GM21526 (cell line): ENCODE results near the gene TYRO3.

Experiments used
- ATAC-seq: cut with Tn5 transposase; IDR thresholded peaks from one replicate; pipeline ENCODE4 v1.9.1; 2021; ENCODE audit warnings: moderate library complexity; ENCODE audit not compliant: unreplicated experiment, low FRiP score

The TYRO3 gene

DNA sequence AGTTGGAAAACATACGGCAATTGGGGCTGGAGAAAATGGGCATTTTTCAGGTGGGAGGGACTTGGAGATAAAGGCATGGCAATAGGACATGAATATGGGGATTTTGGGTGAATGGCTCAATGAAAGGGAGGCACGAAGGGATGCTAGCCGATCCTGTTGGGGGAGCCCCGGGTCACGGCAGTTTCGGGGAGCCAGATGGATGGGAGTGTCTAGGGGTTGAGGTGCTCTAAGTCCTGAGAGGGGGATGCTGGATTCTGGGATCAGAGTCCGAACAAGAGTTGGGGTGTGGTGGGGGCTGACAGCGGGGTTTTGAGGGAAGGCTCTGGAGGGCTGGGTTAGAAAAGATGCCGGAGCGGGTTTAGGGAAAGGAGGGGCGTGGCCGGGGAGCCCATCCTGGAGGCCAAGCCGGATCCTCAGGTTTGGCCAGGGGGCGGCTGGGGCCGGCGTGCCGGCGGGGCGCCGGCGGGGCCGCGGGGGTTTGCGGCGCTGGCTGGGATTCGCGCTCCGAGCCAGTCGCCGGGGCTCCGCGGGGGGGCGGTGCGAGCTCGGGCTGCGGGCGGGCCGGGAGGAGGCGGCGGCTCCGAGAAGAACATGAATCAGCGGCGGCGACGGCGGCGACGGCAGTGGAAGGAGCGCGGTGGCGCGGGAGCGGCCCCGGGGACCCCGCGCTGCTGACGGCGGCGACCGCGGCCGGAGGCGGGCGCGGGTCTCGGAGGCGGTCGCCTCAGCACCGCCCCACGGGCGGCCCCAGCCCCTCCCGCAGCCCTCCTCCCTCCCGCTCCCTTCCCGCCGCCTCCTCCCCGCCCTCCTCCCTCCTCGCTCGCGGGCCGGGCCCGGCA lies at the start of gene TYRO3:
TSS of gene TYRO3 (plus strand) at position 813 of the 839 bp plus-strand sequence. CDS start 46 bp downstream, outside the sequence.
- ATAC-seq, result no peak

DNA sequence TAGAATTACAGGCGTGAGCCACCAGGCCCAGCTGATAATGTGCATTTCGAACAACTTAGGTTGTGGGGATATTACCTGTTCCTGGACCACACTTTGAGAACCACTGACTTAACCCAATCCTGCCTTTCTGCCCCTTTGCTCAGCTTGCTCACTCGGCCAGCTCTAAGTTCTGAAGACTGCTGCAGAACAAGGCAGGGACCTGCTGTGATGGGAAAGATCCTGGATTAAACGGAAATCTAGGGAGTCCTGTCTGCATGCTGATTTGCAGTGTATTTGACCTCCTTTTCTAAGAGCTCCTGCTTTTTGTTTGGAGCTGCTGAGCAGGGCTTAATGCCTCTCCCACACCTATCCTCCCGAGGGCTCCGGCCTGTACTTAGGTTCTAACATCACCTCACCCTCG lies 48.3 kb upstream of the TYRO3 start:
- ATAC-seq, result no peak

DNA sequence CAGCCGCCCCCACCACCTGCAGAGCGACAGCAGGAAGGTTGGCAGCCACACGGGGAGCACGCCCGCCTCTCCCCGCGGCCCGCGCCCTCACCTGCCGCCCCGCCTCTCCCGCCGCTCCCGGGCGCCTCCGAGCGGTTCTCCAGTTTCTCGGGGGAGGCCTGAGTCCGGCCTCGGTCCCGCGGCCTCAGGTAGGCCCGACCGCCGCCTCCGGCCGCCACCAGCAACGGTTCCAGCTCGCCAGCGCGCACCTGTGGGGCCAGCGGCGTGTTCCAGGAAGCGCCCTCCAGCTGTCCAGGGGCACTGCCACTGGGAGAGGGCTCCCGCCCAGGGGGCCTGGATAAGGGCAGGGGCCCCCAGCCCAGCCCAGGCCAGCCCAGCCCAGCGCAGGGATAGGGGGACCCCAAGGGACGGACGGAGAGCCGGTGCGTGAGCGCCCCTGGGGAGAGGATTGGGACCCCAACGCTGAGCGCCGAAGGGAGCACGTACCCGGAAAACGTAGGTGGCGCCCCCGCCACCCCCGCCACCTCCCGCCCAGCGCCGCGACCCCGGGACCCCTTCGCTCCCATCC lies 47.6 kb upstream of the TYRO3 start:
- no peak for ATAC-seq

DNA sequence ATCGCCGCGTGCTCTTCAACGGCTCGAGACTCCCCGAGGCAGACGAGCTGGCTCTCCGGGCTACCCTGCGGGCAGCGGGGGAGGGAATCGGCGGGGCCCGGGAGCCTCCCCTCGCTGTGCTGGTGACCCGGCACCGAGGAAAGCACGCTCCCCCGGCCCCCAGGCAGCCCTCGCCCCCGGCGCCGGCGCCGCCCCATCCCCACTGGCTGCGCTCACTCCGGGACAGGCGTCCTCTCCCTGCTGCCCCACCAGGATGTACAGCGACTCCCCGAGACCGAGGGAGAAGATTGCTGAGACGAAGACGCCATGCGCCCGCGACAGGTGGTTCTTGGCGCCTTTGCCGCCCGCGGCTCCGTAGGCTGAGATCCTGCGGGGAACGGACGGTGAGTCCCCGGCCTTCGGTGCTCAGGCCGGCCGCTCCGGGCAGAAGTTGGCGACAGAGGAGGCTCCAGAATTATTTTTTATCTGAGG lies 47.1 kb upstream of the TYRO3 start:
- no peak for ATAC-seq

DNA sequence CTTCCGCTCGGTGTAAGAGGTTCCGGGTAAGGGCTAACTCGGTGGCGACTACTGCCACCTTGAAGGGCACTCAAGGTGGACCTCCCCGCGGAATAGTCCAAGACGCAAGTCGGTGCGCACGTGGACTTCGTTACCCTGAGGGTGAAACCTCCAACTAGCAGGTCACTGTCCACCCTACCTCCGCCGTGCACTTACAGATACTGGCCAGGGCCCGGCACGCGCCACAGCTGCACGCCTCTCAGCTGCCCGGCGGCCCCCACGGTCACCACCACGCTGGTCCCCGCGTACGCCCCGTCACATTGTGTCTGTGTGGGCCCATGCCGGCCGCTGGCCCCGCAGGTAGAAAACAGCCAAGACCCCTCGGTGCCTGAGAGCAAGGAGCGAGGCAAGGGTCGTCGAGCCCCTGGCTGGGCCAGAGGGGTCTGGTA lies 46.5 kb upstream of the TYRO3 start:
- ATAC-seq, result no peak

DNA sequence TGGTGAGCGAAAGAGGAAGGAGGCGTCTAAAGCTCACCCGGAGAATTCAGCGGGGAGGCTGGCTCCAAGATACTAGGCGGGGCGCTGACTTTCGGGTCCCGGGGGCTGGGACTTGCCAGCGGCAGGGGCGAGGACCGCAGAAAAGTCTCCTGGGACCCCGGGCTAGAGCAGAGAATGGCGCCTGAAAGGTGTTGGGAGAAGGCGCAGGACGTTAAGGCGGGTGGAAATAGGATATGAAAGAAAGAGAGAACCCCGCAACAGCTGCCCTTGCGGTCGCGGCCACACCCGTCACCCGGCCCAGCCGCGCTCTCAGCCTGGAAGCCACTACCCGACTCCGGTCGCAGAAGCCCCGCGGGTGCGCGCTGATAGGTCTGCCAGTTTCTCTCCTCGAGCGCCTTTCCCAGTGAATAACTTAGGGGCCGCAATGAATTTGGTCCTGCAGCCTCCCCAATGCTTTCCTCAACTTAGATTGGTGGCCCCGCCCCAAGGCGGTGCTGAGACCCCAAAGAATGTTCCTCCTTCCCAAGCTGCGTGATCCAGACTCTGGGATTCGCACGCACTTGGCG lies 46.0 kb upstream of the TYRO3 start:
- no peak for ATAC-seq

DNA sequence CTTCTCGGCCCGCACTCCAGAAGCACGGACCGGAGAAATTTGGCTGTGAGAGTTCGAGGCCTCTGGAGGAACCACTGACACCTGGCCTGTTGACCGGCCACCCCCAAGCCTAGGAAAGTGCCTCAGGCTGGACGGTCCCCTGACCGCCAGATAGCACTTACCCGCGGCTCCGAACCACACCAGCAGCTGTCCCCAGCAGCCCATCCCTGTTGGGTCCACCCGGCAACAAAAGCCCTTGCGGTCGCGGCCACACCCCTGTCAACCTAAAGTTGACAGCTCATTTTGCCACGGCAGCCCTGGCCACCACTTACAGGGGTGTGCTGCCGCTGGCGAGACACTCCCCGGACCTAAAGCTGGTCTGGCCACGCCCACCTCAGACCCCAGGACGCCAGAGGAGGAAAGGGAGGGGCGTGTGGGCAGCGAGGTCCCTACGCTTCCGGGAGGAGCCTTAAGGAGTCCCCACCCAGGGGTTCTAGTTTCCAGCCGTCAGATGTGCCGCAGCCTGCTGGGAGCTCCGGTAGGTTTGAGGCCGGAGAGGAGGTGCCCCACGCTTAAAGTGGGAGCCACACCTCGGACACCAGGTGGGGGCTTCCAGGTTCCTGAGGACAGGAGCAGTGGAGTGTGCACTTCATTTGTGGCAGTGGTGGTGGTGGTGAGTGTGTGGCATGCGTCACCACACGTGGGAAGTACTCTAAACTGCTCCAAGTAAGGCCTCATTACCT lies 45.3 kb upstream of the TYRO3 start, which contains the start of gene LTK:
TSS of gene LTK (minus strand) at position 322 of the 722 bp plus-strand sequence. CDS start at position 204, 118 bp downstream.
- ATAC-seq, result no peak

DNA sequence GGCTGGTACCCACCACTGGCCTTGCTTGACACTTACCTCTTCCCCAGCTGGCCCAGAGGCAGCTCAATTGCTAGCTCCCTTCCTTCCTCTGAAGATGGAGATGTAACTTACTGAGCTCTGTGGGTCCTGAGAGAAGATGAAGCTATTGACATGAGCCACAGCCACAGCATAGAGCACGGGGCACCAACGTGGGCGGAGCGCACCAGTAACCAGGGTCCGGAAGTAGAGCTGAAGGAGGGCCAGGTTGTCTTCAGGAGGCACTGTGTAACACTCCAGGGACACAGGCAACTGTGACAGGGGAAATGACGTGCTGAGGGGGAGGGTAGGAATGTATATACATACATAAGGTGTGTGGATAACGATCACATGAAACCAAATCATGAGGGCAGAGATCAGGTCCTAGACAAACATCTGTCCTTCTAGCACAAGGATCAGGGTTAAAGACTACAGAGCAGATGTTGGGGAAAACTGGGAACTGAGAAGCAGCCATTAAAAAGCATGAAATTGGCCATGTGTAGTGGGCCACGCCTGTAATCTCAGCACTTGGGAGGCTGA lies 41.0 kb upstream of the TYRO3 start:
- ATAC-seq, result no peak

DNA sequence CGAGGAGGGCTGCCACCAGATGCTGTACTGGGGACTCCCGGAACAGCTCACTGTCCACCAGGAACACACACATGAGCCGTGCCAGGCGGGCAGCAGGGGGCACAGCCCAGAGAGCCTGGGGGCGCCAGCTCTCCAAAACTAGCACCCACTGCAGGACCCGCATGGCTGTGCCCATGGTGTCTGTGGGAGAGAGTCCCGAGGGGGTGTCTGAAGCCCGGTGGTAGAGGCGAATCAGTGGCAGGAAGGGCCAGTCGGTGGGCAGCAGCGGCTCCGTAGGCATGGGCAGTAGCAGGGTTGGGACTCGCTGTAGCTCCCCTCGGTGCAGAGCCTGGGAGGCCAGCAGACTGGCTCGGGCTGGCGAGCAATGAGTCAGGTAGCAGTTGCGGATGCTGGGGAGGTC lies 38.4 kb upstream of the TYRO3 start:
- ATAC-seq, result no peak

DNA sequence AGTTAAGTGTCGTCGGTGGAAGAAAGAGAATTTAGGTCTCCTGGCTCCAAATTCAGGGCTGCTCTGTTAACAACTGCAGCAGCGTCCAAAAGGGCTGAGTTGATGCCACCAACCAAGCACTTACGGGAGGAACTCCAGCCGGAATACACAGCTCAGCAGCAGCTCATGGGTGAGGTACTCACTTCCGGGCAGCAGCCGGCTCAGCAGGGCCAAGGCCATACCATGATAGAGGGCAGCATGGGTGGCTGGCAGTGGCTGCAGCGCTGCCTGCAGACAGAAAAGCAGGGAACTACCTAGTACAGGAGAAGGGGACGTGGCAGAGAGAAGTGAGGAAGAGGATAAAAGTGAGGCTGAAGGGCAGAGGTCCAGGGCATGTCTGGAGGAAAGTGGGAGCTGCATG lies 37.4 kb upstream of the TYRO3 start:
- ATAC-seq, result no peak

DNA sequence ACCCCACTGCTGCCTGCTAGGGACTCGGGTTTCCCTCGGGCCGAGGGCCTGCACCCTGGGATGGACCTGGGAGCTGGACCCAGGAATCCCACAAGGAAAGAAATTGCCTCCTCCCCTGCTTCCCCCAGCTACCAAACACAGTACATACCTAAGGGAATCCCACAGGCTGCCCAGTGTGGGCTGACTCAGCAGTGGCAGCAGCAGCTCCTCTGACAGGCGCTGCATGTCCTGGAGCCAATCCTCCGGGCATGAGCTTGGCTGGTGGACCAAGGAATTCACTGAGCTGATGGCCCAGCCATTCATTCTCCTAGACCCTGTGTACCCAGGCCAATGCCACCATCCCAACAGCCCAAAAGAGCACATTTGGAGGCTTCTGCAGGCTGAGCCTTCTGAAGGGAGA lies 35.9 kb upstream of the TYRO3 start:
- no peak for ATAC-seq

DNA sequence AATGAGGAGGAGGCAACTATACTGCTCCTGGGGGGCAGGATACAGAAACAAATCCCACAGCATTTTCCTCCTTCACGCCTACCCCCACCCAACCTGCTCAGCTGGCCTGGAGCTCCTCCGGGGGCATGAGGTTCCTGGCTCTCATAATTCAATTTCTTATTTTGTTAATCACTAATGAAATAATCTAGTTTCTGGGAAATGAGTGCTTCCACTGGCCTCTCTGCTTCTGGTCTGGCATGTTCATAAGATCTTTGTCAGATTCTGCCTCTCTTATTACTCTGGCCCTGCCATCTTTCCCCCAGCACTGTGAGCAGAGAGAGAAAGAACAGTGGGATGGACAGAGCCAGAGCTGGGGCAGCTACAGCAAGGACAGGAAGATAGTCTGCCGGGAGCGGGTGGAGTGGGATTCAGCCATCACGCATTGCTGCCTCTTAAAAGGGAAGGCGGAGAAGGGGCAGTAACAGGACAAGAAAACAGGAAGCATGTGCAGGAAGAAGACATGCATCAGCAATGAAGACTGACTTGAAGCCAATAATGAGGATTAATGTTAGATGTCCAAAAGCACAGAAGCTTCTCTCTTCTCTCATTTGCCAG lies 28.6 kb upstream of the TYRO3 start:
- ATAC-seq, result no peak

DNA sequence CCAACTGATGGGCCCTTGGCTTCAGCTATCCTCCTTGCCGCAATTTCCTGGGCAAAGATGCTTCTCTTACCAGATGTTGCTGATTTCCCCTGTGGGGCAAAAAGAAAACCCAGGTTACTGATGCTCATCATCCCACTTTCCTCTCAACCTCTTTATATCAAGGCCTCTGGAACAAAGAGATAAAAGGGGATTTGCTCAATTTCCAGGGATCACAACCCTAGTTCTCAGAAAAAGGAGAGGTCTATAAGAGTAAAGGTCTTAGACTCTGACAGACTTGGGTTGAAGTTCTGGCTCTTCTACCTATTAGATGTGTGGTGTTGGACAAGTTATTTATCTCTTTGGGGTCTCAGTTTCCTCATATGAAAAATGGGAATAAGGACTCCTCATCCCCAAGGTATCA lies 23.5 kb upstream of the TYRO3 start:
- no peak for ATAC-seq

DNA sequence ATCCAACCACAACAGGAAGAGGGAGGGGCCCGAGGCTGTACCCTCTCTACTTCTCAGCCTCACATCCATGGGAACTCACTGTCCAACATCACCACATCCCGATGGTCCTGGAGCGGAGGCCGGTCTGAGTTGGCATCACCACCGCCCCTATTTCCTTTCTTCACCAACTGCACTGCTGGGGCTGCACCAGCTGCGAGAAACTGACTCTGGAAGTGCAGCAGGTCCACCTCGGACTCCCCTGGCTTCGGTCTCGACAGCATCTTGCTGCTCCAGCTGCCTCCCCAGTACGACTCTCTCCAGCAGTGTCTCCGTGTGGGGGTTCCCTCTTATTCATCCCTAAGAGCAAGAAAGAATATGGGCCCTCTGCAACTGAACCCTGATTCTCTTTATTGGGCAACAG lies 22.1 kb upstream of the TYRO3 start:
- no peak for ATAC-seq

DNA sequence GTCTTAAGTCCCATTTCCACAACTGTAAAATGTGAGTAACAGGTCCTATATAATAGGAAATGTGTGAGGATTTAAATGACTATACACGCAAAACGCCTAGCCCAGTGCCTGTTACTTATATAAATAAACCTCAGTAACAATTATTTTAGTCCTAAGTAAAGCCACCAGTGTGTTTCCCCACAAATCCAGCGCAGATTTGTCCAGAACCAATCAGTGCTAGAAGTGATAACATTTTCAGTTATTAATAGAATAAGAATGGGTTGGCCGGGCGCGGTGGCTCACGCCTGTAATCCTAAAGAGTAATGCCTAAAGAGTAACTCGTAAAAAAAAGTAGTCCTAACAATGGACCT lies 15.5 kb upstream of the TYRO3 start:
- ATAC-seq, result no peak

DNA sequence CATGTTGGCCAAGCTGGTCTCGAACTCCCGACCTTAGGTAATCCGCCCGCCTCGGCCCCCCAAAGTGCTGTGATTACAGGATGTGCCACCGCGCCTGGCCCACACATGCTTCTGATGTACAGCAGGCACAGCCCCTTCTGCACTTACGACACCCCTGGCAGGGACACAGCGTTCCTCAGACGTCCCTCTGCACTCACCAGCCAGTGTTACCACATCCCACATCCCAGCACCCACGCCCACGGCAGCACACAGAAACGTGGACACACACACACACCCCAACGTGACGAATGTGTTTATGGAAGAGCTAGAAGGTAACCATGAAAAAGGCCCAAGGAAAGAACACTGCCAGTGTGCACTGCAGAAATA lies 14.4 kb upstream of the TYRO3 start:
- ATAC-seq, result no peak

DNA sequence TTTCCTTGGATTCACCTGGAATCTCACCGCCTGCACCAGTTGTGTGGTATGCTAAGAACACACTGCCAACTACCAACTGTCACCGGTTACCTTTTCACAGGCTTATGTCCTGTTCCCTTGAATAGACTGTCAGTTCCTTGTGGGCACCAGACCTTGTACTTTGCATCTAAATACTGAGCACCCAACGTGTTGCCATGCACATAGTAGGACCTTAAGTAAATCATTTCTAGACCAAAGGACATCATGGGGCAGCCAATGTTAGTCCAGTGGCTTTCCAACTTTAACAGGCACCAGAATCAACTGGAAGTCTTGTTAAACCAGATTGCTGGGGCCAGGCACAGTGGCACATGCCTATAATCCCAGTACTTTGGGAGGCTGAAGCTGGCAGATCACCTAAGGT lies 13.8 kb upstream of the TYRO3 start:
- no peak for ATAC-seq

DNA sequence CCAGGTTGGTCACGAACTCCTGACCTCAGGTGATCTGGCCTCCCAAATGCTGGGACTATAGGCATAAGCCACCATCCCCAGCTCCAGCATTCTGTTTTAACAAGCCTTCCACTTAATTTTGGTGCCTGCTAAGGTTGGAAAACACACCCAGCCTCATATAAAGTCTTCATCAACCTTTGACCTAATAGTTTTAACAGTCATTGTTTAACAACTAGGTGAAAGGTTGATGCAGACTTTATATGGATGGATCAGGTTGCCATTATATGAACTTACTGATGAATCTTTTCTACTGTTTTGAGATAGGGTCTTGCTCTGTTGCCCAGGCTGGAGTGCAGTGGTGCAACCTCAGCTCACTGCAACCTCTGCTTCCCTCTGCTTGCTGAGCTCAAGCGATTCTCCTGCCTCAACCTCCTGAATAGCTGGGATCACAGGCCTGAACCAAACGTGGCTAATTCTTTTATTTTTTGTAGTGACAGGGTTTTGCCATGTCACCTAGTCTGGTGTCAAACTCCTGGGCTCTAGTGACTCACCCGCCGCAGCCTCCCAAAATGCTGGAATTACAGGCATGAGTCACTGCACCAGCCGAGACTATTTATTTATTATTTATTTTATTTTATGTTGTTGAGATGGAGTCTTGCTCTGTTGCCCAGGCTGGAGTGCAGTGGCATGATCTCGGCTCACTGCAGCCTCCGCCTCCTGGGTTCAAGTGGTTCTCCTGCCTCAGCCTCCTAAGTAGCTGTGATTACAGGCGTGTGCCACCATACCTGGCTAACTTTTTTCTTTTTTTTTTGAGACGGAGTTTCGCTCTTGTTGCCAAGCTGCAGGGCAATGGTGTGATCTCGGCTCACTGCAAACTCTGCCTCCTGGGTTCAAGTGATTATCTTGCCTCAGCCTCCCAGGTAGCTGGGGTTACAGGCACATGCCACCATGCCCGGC lies 11.9 kb upstream of the TYRO3 start:
- ATAC-seq, result no peak

DNA sequence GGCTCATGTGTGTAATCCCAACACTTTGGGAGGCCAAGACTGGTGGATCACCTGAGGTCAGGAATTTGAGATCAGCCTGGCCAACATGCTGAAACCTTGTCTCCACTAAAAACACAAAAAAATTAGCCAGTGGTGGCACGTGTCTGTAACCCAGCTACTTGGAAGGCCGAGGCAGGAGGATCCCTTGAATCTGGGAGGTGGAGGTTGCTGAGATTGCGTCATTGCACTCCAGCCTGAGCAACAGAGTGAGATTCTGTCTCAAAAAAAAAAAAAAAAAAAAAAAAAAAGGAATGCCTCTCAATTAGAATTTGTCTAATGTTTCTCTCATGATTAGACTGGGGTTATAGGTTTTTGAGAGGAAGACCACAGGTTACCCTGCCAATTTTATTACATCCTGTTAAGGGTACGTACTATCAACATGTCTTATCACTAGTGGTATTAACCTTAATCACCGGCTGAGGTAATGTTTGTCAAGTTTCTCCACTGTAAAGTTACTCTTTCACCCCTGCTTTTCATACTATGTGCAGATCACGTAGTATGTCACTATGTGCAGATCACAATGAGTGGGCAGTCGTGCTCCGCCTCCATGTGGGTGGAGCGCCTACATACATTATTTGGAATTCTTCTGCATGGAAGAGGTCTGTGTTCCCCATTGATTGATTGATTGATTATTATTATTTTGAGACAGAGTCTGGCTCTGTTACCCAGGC lies 8.8 kb upstream of the TYRO3 start:
- no peak for ATAC-seq
